Epithelial cell of esophagus (primary cell): ENCODE results near the gene ARMC2.

ENCODE experiments used
- DNase-seq: peaks from one replicate; pipeline ENCODE4 v3.0.0; 2010; ENCODE audit warnings: low read depth
- H3K4me3 ChIP-seq: 2 replicates; pipeline ENCODE4 v1.5.1; 2011; ENCODE audit warnings: mild to moderate bottlenecking, low read length, control low read depth
- CTCF ChIP-seq: IDR thresholded peaks from 2 replicates; pipeline ENCODE4 v1.5.1; 2011; ENCODE audit warnings: low read depth, mild to moderate bottlenecking, low read length, control low read depth, inconsistent platforms; ENCODE audit not compliant: insufficient read depth; ENCODE audit errors: missing control alignments

Gene ARMC2

GRCh38 chr6:108875161-108875555 is 26.9 kb downstream of the ARMC2 start:
- no peak for TF ChIP-seq CTCF
- DNase-seq, result no peak
- H3K4me3 ChIP-seq, result no peak overlapping the region

- H3K4me3 ChIP-seq, result no peak overlapping the region
- no peak for TF ChIP-seq CTCF
- DNase-seq, result peak; percentile 9
Measured at GRCh38 chr6:108877046-108877751, 29.0 kb downstream of the ARMC2 start.

- H3K4me3 ChIP-seq, result no peak overlapping the region
- DNase-seq, result no peak
- no peak for TF ChIP-seq CTCF
Measured at GRCh38 chr6:108878942-108879341, 30.7 kb downstream of the ARMC2 start.

- no peak for TF ChIP-seq CTCF
- DNase-seq, result no peak
- H3K4me3 ChIP-seq, result no peak overlapping the region
Measured at GRCh38 chr6:108883172-108883571, 35.0 kb downstream of the ARMC2 start.

GRCh38 chr6:108884211-108885059 is 36.2 kb downstream of the ARMC2 start:
- H3K4me3 ChIP-seq, result no peak overlapping the region
- DNase-seq, result no peak
- no peak for TF ChIP-seq CTCF

- no peak for TF ChIP-seq CTCF
- no peak overlapping the region for H3K4me3 ChIP-seq
- DNase-seq, result no peak
Measured at GRCh38 chr6:108888052-108888451, 39.8 kb downstream of the ARMC2 start.
